Measurements from ENCODE around the gene SIK3. TPM values are rescaled to one million over a fixed set of nuclear protein-coding genes. Genes with fewer than 3 reads are reported as not detected.
"Not testable (repeated sequence)": the region's sequence is repeated elsewhere in the genome, so short reads cannot be mapped to it uniquely, and the experiment has no call there.

SIK3 gene
- total and polyA plus RNA-seq, 11 donors = 11.8 to 67.4 (median 38.1) TPM

DNA sequence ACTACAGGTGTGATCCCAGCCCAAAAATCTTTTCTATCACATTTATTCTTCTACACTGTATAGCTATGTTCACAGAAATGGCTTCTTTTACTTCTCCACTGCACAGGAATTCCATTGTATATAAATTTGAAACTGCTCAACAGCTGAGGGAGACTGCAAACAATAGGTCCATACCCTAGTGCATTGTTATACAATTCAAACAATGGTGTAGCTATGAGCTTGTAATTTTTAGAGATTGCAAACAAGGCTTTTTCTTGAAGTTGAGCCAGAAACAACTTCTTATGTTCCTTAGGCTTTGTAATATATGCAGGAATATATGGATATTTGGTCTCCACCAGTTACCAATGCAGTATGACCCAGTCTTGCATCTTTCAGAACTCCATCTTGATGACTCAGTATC is 19.5 kb upstream of the SIK3 start:
- H3K27ac ChIP-seq = no peak overlapping the region
- H3K4me1 ChIP-seq = no peaks in the 10 kb centered on the region
- H3K4me3 ChIP-seq = no peak overlapping the region
- H3K36me3 ChIP-seq = no peaks in the 10 kb centered on the region
- TF ChIP-seq CTCF (IDR thresholded peaks at IDR 0.05) (no peak), POLR2A (IDR thresholded peaks at IDR 0.05) (no peak)
- no peak for ATAC-seq
- intact Hi-C loops (cut with DNase I) = no loop called here
- H3K9me3 ChIP-seq = no peaks in the 10 kb centered on the region
- DNase-seq = no peak
- no peaks in the 10 kb centered on the region for H3K27me3 ChIP-seq

DNA sequence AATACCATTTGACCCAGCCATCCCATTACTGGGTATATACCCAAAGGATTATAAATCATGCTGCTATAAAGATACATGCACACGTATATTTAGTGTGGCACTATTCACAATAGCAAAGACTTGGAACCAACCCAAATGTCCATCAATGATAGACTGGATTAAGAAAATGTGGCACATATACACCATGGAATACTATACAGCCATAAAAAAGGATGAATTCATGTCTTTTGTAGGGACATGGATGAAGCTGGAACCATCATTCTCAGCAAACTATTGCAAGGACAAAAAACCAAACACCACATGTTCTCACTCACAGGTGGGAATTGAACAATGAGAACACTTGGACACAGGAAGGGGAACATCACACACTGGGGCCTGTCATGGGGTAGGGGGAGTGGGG is 14.7 kb upstream of the SIK3 start:
- H3K9me3 ChIP-seq; H3K4me3 ChIP-seq; DNase-seq; ATAC-seq; H3K36me3 ChIP-seq; intact Hi-C loops (cut with DNase I); H3K27me3 ChIP-seq; H3K4me1 ChIP-seq; H3K27ac ChIP-seq: not testable (repeated sequence)
- 89 to 95% (median 91%) methylated on average over 1 of the region's 1 CpG for WGBS, 4 donors

- H3K9me3 ChIP-seq; H3K27ac ChIP-seq; H3K4me3 ChIP-seq; DNase-seq; intact Hi-C loops (cut with DNase I); ATAC-seq; H3K36me3 ChIP-seq; H3K27me3 ChIP-seq; H3K4me1 ChIP-seq: not testable (repeated sequence)
- 54 to 69% (median 57%) methylated on average over 3 of the region's 3 CpGs for WGBS, 4 donors
Observed at GRCh38 chr11:117112497-117112896, 14.3 kb upstream of the SIK3 start.

- no peak overlapping the region for H3K4me3 ChIP-seq
- H3K27ac ChIP-seq = no peak overlapping the region
- WGBS, 4 donors = 92 to 97% (median 95%) methylated on average over 11 to 39 of the region's 39 CpGs
- no peaks in the 10 kb centered on the region for H3K9me3 ChIP-seq
- ATAC-seq = peak in 1 of 4 donors; percentile 27
- H3K27me3 ChIP-seq = no peaks in the 10 kb centered on the region
- peaks cover 0 to 7% (median 0%) of the 10 kb centered on the region in 12 donors for H3K4me1 ChIP-seq
- DNase-seq = no peak
- intact Hi-C loops (cut with DNase I) = no loop called here
- H3K36me3 ChIP-seq = no peaks in the 10 kb centered on the region
- no peak for TF ChIP-seq CTCF (IDR thresholded peaks at IDR 0.05)
- no peak for TF ChIP-seq POLR2A (IDR thresholded peaks at IDR 0.05)
Observed at GRCh38 chr11:117110294-117110950, 12.2 kb upstream of the SIK3 start.

DNA sequence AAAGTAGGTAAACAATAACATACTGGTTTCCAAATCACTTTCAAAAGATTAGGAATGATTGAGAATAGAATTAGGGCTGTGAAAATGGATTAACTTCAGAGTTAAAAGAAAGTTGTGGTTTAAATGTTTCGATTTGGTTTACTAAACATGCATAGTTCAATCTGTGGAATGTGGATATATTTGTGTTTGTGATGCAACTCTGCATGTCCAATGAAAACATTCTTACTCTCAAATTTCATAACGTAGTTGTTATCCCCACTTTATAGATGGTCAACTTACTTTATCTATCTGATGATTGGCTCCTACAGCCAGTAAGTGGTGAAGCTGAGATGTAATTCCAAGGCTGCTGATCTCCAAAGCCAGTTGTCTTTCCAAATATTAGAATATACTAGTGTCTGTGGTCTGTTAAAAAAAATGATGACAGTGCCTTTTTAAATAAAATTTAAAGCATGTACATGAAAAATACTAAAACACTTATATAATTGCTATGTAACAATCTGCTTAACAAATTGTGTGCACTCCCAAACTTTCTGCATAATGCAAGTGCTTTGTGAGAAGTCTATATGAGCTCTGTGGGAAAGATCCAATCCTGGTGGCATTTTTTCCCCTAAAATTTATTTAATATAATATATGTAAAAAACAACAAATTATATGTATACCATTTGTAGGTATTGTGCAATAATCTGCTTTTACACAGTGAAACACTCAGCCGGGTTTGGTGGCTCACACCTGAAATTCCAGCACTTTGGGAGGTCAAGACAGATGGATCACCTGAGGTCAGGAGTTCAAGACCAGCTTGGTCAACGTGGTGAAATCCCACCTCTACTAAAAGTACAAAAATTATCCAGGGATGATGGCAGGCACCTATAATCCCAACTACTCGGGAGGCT is 9.7 kb upstream of the SIK3 start:
- DNase-seq (no peak), ATAC-seq (no peak)
- peak overlapping the region in 4 of 12 donors; percentile 35 to 66 (median 55) for H3K27ac ChIP-seq
- WGBS, 4 donors = 60 to 69% (median 63%) methylated on average over 5 of the region's 5 CpGs
- no peak for TF ChIP-seq POLR2A (IDR thresholded peaks at IDR 0.05)
- no peak for TF ChIP-seq CTCF (IDR thresholded peaks at IDR 0.05)
- H3K27me3 ChIP-seq = no peaks in the 10 kb centered on the region
- H3K4me3 ChIP-seq = no peak overlapping the region
- intact Hi-C loops (cut with DNase I) = loop anchor here in 9 of 10 donors (2.0 to 10.0 kb wide), 9 partner anchors 117 to 376 kb away; partner anchors contain the start of gene APOA5 (in 4 of the 9)
- no peaks in the 10 kb centered on the region for H3K9me3 ChIP-seq
- H3K36me3 ChIP-seq = no peaks in the 10 kb centered on the region
- H3K4me1 ChIP-seq = peaks cover 0 to 7% (median 0%) of the 10 kb centered on the region in 12 donors

Data from heart left ventricle (tissue), 16 donors.